Measurements from ENCODE around the gene EXTL1.

GRCh38 chr1:26005434-26006105, 16.0 kb upstream of the EXTL1 start:
- TF ChIP-seq CTCF (IDR thresholded peaks at IDR 0.05; ENCODE audit: insufficient read depth, low read depth, low read length): no peak
- TF ChIP-seq EZH2 (IDR thresholded peaks at IDR 0.05; ENCODE audit: insufficient read depth, low read length): no peak
